ENCODE measurements around the gene VIPR2. TPM values are rescaled to one million over a fixed set of nuclear protein-coding genes. Genes with fewer than 3 reads are reported as not detected.

The VIPR2 gene
- total RNA-seq, 1 donor from 2014 or later = 0.92 TPM

- Mint-ChIP-seq H3K4me1 (peaks cover 19% of the 10 kb centered on the region), H3K27ac (no peak overlapping the region), H3K36me3 (no peaks in the 10 kb centered on the region), H3K4me3 (no peak overlapping the region), H3K27me3 (ENCODE audit: insufficient read depth, low read depth) (peaks cover 7% of the 10 kb centered on the region), H3K9me3 (peaks cover 3% of the 10 kb centered on the region)
- no peak for DNase-seq (ENCODE audit: low spot score)
- H2AFZ ChIP-seq (replicated peaks) = no peak overlapping the region
- TF ChIP-seq EZH2 (IDR thresholded peaks at IDR 0.05) (no peak), EZH2phosphoT487 (IDR thresholded peaks at IDR 0.05) (no peak), CTCF (IDR thresholded peaks at IDR 0.05) (no peak)
- no peaks in the 10 kb centered on the region for H3F3A ChIP-seq (ENCODE audit: low read depth)
- no peaks in the 10 kb centered on the region for H3K4me1 ChIP-seq
- H3K79me2 ChIP-seq (ENCODE audit: low read depth) = no peaks in the 10 kb centered on the region
- no peak overlapping the region for H3K4me2 ChIP-seq
- no peaks in the 10 kb centered on the region for H3K36me3 ChIP-seq
- no peak overlapping the region for H3K9ac ChIP-seq
- no peak overlapping the region for H3K27ac ChIP-seq
- H4K20me1 ChIP-seq (ENCODE audit: low read depth) = no peaks in the 10 kb centered on the region
- no peaks in the 10 kb centered on the region for H3K27me3 ChIP-seq
- H3K9me3 ChIP-seq (ENCODE audit: low read depth) = no peaks in the 10 kb centered on the region
- H3K4me3 ChIP-seq = no peak overlapping the region
Measured at GRCh38 chr7:159158125-159158887, 13.6 kb upstream of the VIPR2 start.

DNA sequence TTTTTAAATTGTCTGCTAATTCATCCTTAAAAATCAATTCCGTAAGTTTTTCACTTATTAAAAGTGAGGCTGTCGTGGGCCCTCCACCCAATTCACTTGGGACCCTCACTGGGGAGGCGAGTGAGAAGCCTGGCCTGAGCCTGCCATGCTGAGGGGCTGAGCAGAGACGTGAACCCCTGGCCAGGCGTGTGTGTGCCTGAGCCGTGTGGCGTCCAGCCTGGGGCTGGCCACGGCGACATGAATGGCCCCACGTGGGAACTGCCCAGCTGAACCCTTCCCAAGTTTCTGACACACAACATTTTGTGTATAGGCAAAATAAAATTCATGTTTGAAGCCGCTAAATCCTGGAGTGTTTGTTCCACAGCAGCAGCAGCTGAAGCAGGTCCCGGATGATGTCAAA is 13.0 kb upstream of the VIPR2 start:
- no peaks in the 10 kb centered on the region for H3K9me3 ChIP-seq (ENCODE audit: low read depth)
- DNase-seq (ENCODE audit: low spot score) = no peak
- H3K27ac Mint-ChIP-seq = no peak overlapping the region
- no peak overlapping the region for H3K4me3 ChIP-seq
- H3K9ac ChIP-seq = no peak overlapping the region
- TF ChIP-seq EZH2 (IDR thresholded peaks at IDR 0.05) = no peak
- H3K4me3 Mint-ChIP-seq = no peak overlapping the region
- H3K4me1 ChIP-seq = no peaks in the 10 kb centered on the region
- no peak overlapping the region for H3K4me2 ChIP-seq
- no peaks in the 10 kb centered on the region for H3K79me2 ChIP-seq (ENCODE audit: low read depth)
- H3K36me3 ChIP-seq = no peaks in the 10 kb centered on the region
- no peak overlapping the region for H2AFZ ChIP-seq (replicated peaks)
- H3K27me3 ChIP-seq = no peaks in the 10 kb centered on the region
- H3F3A ChIP-seq (ENCODE audit: low read depth) = no peaks in the 10 kb centered on the region
- no peaks in the 10 kb centered on the region for H3K36me3 Mint-ChIP-seq
- no peaks in the 10 kb centered on the region for H4K20me1 ChIP-seq (ENCODE audit: low read depth)
- peaks cover 3% of the 10 kb centered on the region for H3K9me3 Mint-ChIP-seq
- H3K27ac ChIP-seq = no peak overlapping the region
- peaks cover 19% of the 10 kb centered on the region for H3K4me1 Mint-ChIP-seq
- H3K27me3 Mint-ChIP-seq (ENCODE audit: insufficient read depth, low read depth) = peaks cover 6% of the 10 kb centered on the region

DNA sequence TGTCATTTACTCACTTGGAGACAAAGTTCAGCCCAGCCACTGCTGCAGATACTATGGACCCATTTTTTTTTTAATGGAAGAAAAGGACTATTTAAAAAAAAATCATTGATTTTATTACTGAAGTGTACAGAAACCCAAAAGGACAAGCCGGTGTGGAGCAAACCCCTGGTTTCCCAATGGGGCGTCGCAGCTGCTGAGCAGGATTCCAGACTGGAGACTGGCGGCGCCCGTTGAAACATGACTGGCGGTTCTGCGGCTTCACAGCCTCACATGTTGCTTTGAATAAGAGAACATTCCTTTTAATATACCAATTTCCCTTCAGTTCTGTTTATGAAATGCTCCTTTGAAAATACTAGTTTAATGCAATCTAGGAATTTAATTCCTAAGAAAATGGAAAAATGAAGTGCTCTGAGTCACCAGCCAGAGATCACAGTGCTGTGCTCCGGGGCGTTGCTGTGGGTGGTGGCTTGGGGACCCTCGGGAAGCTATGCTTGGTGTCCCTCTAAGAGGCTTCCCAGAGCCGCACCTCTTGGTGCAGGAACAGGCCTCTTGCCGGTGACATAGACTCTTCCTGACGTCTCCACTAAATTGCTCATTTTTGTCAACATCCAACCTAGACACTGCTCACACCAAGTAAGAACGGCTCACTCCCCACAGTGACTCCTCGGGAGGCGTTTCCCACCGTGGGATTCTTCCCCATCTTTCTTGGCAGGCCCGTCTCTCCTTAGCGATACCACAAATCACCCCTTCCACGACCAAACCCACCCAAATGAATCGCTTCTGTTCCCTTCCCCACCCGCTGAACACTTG is 12.0 kb upstream of the VIPR2 start:
- H3K79me2 ChIP-seq (ENCODE audit: low read depth) = no peaks in the 10 kb centered on the region
- no peaks in the 10 kb centered on the region for H4K20me1 ChIP-seq (ENCODE audit: low read depth)
- H3K9me3 Mint-ChIP-seq = peaks cover 3% of the 10 kb centered on the region
- no peak for DNase-seq (ENCODE audit: low spot score)
- peak overlapping the region; percentile 24 for H3K4me3 Mint-ChIP-seq
- H3K36me3 Mint-ChIP-seq = no peaks in the 10 kb centered on the region
- no peak overlapping the region for H3K4me3 ChIP-seq
- H3K36me3 ChIP-seq = no peaks in the 10 kb centered on the region
- H3K4me1 ChIP-seq = no peaks in the 10 kb centered on the region
- H3K27ac ChIP-seq = no peak overlapping the region
- no peaks in the 10 kb centered on the region for H3K27me3 ChIP-seq
- no peak overlapping the region for H2AFZ ChIP-seq (replicated peaks)
- H3F3A ChIP-seq (ENCODE audit: low read depth) = no peaks in the 10 kb centered on the region
- TF ChIP-seq CTCF (IDR thresholded peaks at IDR 0.05) = no peak
- TF ChIP-seq EZH2phosphoT487 (IDR thresholded peaks at IDR 0.05) = no peak
- no peak for TF ChIP-seq EZH2 (IDR thresholded peaks at IDR 0.05)
- H3K4me1 Mint-ChIP-seq = peaks cover 19% of the 10 kb centered on the region
- H3K27ac Mint-ChIP-seq = no peak overlapping the region
- H3K27me3 Mint-ChIP-seq (ENCODE audit: insufficient read depth, low read depth) = peaks cover 6% of the 10 kb centered on the region
- H3K4me2 ChIP-seq = no peak overlapping the region
- no peaks in the 10 kb centered on the region for H3K9me3 ChIP-seq (ENCODE audit: low read depth)
- no peak overlapping the region for H3K9ac ChIP-seq
